ENCODE measurements around the gene TUT4.

Gene TUT4

GRCh38 chr1:52569449-52570210, 16.7 kb upstream of the TUT4 start:
- DNase-seq = peak; percentile 88

- DNase-seq = no peak
Measured at GRCh38 chr1:52567943-52568342, 15.1 kb upstream of the TUT4 start.

GRCh38 chr1:52562766-52563165, 9.9 kb upstream of the TUT4 start:
- no peak for DNase-seq

- DNase-seq = peak; percentile 69
Measured at GRCh38 chr1:52559875-52560274, 7.0 kb upstream of the TUT4 start.

GRCh38 chr1:52558941-52559340, 6.0 kb upstream of the TUT4 start:
- no peak for DNase-seq

GRCh38 chr1:52556641-52557360, 3.9 kb upstream of the TUT4 start:
- no peak for DNase-seq

GRCh38 chr1:52554756-52555155, 1.9 kb upstream of the TUT4 start:
- no peak for DNase-seq

- no peak for DNase-seq
Measured at GRCh38 chr1:52554267-52554640, 1.4 kb upstream of the TUT4 start.

- peak; percentile 48 for DNase-seq
Measured at GRCh38 chr1:52553362-52554266, 722 bp upstream of the TUT4 start.

- DNase-seq = peak; percentile 26
Measured at GRCh38 chr1:52552236-52552504, 722 bp downstream of the TUT4 start.

GRCh38 chr1:52551507-52552235, 1.2 kb downstream of the TUT4 start:
- peak; percentile 20 for DNase-seq

- DNase-seq = no peak
Measured at GRCh38 chr1:52550447-52550846, 2.4 kb downstream of the TUT4 start.

- DNase-seq = no peak
Measured at GRCh38 chr1:52549267-52549666, 3.6 kb downstream of the TUT4 start.

GRCh38 chr1:52546852-52547251, 6.0 kb downstream of the TUT4 start:
- no peak for DNase-seq

- peak; percentile 82 for DNase-seq
Measured at GRCh38 chr1:52544665-52545525, 8.0 kb downstream of the TUT4 start.

- DNase-seq = no peak
Measured at GRCh38 chr1:52542085-52542688, 10.7 kb downstream of the TUT4 start.

- no peak for DNase-seq
Measured at GRCh38 chr1:52534928-52535764, 17.7 kb downstream of the TUT4 start.

- DNase-seq = peak; percentile 46
Measured at GRCh38 chr1:52533713-52534112, 19.2 kb downstream of the TUT4 start.

GRCh38 chr1:52532731-52533327, 20.1 kb downstream of the TUT4 start:
- peak; percentile 57 for DNase-seq

GRCh38 chr1:52532247-52532646, 20.6 kb downstream of the TUT4 start:
- no peak for DNase-seq
